HG03280 (cell line): ENCODE data around the gene SWAP70.
"Not testable (repeated sequence)": the region's sequence is repeated elsewhere in the genome, so short reads cannot be mapped to it uniquely, and the experiment has no call there.

ENCODE experiments used
- ATAC-seq: cut with Tn5 transposase; IDR thresholded peaks from one replicate; pipeline ENCODE4 v1.9.1; 2021; ENCODE audit warnings: mild to moderate bottlenecking, moderate library complexity; ENCODE audit not compliant: unreplicated experiment

SWAP70 gene

GRCh38 chr11:9689721-9690120, 25.8 kb downstream of the SWAP70 start:
- ATAC-seq, result peak; percentile 16

GRCh38 chr11:9691865-9692264, 28.0 kb downstream of the SWAP70 start:
- no peak for ATAC-seq

- no peak for ATAC-seq
Observed at GRCh38 chr11:9692691-9693090, 28.8 kb downstream of the SWAP70 start.

GRCh38 chr11:9693801-9694553, 30.1 kb downstream of the SWAP70 start:
- ATAC-seq, result no peak

- not testable (repeated sequence) for ATAC-seq
Observed at GRCh38 chr11:9695228-9695627, 31.4 kb downstream of the SWAP70 start.

- ATAC-seq, result no peak
Observed at GRCh38 chr11:9697766-9698165, 33.9 kb downstream of the SWAP70 start.

GRCh38 chr11:9700105-9700801, 36.4 kb downstream of the SWAP70 start:
- no peak for ATAC-seq

GRCh38 chr11:9701799-9702198, 37.9 kb downstream of the SWAP70 start:
- ATAC-seq, result no peak

- no peak for ATAC-seq
Observed at GRCh38 chr11:9703280-9703679, 39.4 kb downstream of the SWAP70 start.

- ATAC-seq, result no peak
Observed at GRCh38 chr11:9704037-9704436, 40.2 kb downstream of the SWAP70 start.

- ATAC-seq, result no peak
Observed at GRCh38 chr11:9704620-9705019, 40.7 kb downstream of the SWAP70 start.

- ATAC-seq, result not testable (repeated sequence)
Observed at GRCh38 chr11:9705361-9705760, 41.5 kb downstream of the SWAP70 start.

- no peak for ATAC-seq
Observed at GRCh38 chr11:9708544-9708943, 44.7 kb downstream of the SWAP70 start.

- ATAC-seq, result no peak
Observed at GRCh38 chr11:9710223-9710622, 46.3 kb downstream of the SWAP70 start.

GRCh38 chr11:9710852-9711251, 47.0 kb downstream of the SWAP70 start:
- ATAC-seq, result no peak

- no peak for ATAC-seq
Observed at GRCh38 chr11:9711454-9712307, 47.8 kb downstream of the SWAP70 start.

- ATAC-seq, result no peak
Observed at GRCh38 chr11:9714272-9714940, 50.5 kb downstream of the SWAP70 start.

GRCh38 chr11:9716275-9717039, 52.6 kb downstream of the SWAP70 start:
- ATAC-seq, result peak; percentile 78

- ATAC-seq, result no peak
Observed at GRCh38 chr11:9717040-9717357, 53.1 kb downstream of the SWAP70 start.

- no peak for ATAC-seq
Observed at GRCh38 chr11:9717719-9718118, 53.8 kb downstream of the SWAP70 start.
